Dermis blood vessel endothelial cell (primary cell): Measurements from ENCODE around the gene RUNX1. TPM values are rescaled to one million over a fixed set of nuclear protein-coding genes. Genes with fewer than 3 reads are reported as not detected.

Source experiments
- DNase-seq: peaks from one replicate; pipeline ENCODE4 v3.0.0; 2010
- total RNA-seq: library from RNA; depleted of rRNA; stranded (reverse); fragments of >200 nt; gene quantifications from 2 replicates; pipeline ENCODE4 v1.2.3, GENCODE V29; 2014

The RUNX1 gene
- total RNA-seq, 1 donor from 2014 or later = 1.7 TPM

GRCh38 chr21:34889676-34890469 lies 159.2 kb downstream of the RUNX1 start:
- peak; percentile 80 for DNase-seq

GRCh38 chr21:34889320-34889675 lies 159.8 kb downstream of the RUNX1 start:
- DNase-seq = peak; percentile 77

- peak; percentile 95 for DNase-seq
Observed at GRCh38 chr21:34888569-34889319, 160.4 kb downstream of the RUNX1 start.

GRCh38 chr21:34887725-34888568 lies 161.2 kb downstream of the RUNX1 start:
- peak; percentile 89 for DNase-seq

GRCh38 chr21:34887105-34887442 lies 162.0 kb downstream of the RUNX1 start:
- no peak for DNase-seq

GRCh38 chr21:34886240-34887104 lies 162.6 kb downstream of the RUNX1 start:
- DNase-seq = peak; percentile 59

GRCh38 chr21:34885626-34886239 lies 163.4 kb downstream of the RUNX1 start:
- DNase-seq = peak; percentile 51

- peak; percentile 43 for DNase-seq
Observed at GRCh38 chr21:34885125-34885524, 164.0 kb downstream of the RUNX1 start.

GRCh38 chr21:34884346-34884929 lies 164.7 kb downstream of the RUNX1 start:
- DNase-seq = peak; percentile 33

GRCh38 chr21:34883491-34884271 lies 165.4 kb downstream of the RUNX1 start:
- peak; percentile 46 for DNase-seq

- DNase-seq = peak; percentile 41
Observed at GRCh38 chr21:34882719-34883131, 166.4 kb downstream of the RUNX1 start.

GRCh38 chr21:34881839-34882371 lies 167.2 kb downstream of the RUNX1 start:
- peak; percentile 78 for DNase-seq

GRCh38 chr21:34881421-34881820 lies 167.7 kb downstream of the RUNX1 start:
- DNase-seq = no peak

GRCh38 chr21:34880401-34880800 lies 168.7 kb downstream of the RUNX1 start:
- no peak for DNase-seq

GRCh38 chr21:34878940-34879339 lies 170.2 kb downstream of the RUNX1 start:
- no peak for DNase-seq

GRCh38 chr21:34878501-34878900 lies 170.6 kb downstream of the RUNX1 start:
- no peak for DNase-seq

GRCh38 chr21:34877485-34878128 lies 171.5 kb downstream of the RUNX1 start:
- no peak for DNase-seq

GRCh38 chr21:34875830-34876229 lies 173.3 kb downstream of the RUNX1 start:
- no peak for DNase-seq

- no peak for DNase-seq
Observed at GRCh38 chr21:34874684-34875513, 174.2 kb downstream of the RUNX1 start.
